Fibroblast of the aortic adventitia (primary cell): ENCODE measurements around the gene POU6F2. TPM values are rescaled to one million over a fixed set of nuclear protein-coding genes. Genes with fewer than 3 reads are reported as not detected.

Experiments used
- DNase-seq: peaks from one replicate; pipeline ENCODE4 v3.0.0-alpha.2; 2010; ENCODE audit warnings: low read depth
- H3K4me3 ChIP-seq: 2 replicates; pipeline ENCODE4 v1.5.1; 2011; ENCODE audit warnings: low read depth, mild to moderate bottlenecking, control low read depth, low read length, moderate library complexity
- total RNA-seq: library from RNA; depleted of rRNA; stranded (reverse); fragments of >200 nt; gene quantifications from 2 replicates; pipeline ENCODE4 v1.2.3, GENCODE V29; 2012; ENCODE audit warnings: low replicate concordance
- TF ChIP-seq, protein P1 (sequence below): IDR thresholded peaks from 2 replicates; pipeline ENCODE4 v1.5.1; 2011; ENCODE audit warnings: mild to moderate bottlenecking, low read length, control low read depth, inconsistent platforms; ENCODE audit not compliant: insufficient read depth

The POU6F2 gene
- total RNA-seq, 1 donor: not detected

DNA sequence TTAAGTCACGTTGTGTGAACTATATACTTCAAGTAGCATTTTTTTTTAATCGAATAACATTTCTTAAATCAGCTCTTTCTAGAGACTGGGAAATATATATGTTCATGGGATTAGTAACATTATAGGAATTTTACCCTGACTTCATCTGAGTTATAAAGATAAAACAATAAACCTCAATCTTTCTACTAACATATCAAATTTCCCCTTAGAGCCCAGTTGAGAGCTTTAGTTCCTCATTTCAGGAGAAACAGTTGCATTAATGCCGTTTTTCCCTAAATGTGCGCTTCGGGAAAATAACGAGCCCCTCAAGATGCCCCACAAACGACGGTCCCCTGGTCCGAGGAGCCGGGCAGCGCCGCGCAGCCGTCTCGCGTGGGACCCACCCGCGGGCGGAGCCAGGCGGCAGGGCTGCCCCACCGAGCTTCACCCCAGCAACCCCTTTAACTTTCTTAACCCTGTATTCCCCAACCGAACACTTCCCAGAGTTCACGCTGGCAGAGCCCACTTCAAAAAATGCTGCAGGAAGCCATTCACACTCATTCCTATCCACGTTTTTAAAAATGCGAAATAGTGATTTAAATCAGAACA, 436.0 kb downstream of the POU6F2 start:
- TF ChIP-seq, protein P1, sequence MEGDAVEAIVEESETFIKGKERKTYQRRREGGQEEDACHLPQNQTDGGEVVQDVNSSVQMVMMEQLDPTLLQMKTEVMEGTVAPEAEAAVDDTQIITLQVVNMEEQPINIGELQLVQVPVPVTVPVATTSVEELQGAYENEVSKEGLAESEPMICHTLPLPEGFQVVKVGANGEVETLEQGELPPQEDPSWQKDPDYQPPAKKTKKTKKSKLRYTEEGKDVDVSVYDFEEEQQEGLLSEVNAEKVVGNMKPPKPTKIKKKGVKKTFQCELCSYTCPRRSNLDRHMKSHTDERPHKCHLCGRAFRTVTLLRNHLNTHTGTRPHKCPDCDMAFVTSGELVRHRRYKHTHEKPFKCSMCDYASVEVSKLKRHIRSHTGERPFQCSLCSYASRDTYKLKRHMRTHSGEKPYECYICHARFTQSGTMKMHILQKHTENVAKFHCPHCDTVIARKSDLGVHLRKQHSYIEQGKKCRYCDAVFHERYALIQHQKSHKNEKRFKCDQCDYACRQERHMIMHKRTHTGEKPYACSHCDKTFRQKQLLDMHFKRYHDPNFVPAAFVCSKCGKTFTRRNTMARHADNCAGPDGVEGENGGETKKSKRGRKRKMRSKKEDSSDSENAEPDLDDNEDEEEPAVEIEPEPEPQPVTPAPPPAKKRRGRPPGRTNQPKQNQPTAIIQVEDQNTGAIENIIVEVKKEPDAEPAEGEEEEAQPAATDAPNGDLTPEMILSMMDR: no peak
- H3K4me3 ChIP-seq: peak overlapping the region; percentile 64
- peak; percentile 0 for DNase-seq

DNA sequence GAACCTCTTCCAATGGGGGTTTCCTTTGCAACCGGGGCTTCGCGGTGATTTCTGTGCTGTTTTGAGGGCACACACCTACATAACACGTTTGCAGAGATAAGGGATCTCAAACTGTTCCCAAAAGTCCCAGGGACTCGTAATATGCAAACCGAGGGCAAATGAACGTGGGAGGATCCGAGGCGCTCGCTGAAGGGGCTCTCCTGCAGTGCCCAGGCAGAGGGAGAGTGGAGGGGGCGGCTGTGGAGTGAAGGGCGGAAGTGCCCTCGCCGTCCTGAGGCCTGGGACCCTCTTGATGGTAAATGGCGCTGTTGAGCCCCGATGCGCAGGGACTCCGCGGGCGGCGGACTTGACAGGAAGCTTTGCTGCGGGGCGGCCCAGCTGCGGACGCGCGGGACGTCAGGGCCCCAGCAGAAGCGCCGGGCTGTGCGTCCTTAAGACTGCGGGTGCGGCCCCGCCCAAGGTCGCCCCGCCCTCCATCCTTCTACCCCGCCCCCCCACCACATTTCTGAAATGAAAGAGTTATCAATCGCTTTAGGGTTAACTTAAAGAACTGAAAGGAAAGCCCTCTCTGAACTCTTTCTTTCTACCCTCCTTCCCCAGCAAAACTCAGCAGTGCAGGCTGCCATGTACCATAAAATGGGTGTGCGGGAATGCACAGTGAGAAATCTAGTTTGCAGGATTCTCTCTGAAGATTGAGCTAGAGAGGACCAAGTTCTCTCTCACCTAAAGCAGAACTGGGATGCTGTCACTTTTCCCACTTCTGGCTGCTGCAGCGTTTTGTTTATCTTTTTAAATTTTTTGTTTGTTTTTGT, 436.7 kb downstream of the POU6F2 start:
- peak overlapping the region; percentile 64 for H3K4me3 ChIP-seq
- TF ChIP-seq, protein P1: peak; percentile 11
- DNase-seq: peak; percentile 11

DNA sequence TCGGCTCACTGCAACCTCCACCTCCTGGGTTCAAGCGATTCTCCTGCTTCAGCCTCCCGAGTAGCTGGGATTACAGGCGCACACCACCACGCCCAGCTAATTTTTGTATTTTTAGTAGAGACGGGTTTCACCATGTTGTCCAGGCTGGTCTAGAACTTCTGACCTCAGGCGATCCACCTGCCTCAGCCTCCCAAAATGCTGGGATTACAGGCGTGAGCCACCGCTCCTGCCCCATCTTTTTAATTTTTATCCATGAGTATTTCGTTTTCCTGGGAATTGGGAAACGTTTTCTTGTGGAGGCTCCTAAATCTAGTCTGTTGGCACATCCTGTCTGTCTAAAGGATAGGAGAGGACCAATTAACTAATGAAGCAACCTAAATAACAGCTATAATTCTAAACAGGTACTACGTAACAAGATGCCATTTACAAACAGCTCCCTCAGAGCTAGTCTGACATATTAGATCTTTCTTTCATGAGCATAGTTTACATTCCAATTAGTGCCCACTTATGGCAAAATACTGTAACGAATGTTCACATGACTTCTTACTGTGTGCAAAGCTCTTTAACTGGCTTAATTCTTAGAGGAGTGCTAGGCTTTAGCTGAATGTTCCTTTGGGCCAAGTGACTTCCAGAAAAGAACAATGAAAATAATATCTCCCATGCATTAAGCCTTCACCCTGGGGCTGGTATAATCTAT, 437.5 kb downstream of the POU6F2 start:
- DNase-seq: no peak
- H3K4me3 ChIP-seq: no peak overlapping the region
- TF ChIP-seq, protein P1: no peak

DNA sequence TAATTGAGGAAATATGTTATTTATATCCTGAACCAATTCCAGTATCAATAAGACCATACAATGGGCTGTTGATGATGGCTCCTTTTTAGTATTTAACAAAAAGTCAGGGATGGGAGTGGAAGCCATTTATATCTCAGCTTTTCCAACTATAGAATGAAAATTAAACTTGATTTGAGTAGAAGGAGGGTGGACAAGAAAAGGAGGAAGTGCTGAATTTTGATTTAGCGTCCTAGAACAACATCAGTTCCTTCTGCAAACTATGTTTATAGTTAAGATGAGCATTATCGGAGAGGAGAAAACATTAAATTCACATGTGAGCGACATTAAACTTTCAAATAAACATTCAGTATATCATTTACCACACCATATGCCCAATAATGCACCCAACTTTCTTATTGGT, 439.2 kb downstream of the POU6F2 start:
- TF ChIP-seq, protein P1: no peak
- no peak overlapping the region for H3K4me3 ChIP-seq
- DNase-seq: no peak

DNA sequence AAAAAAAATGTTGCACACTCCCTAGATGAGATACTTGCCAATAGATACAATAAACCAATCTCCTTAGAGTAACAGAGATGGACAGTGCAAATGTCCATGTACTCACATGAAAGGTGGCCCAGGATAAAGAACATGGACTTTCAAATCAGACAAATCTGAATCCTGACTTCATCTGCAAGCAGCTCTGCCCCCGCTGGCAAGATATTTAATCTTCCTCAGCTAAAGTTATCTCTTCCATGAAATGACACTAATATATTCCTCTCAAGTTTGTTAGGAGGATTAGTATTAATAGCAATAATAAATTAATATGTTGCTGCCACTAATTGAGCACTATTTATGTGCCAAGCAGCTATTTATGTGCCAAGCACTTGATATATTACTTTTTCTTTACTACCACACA, 439.9 kb downstream of the POU6F2 start:
- TF ChIP-seq, protein P1: no peak
- H3K4me3 ChIP-seq: no peak overlapping the region

DNA sequence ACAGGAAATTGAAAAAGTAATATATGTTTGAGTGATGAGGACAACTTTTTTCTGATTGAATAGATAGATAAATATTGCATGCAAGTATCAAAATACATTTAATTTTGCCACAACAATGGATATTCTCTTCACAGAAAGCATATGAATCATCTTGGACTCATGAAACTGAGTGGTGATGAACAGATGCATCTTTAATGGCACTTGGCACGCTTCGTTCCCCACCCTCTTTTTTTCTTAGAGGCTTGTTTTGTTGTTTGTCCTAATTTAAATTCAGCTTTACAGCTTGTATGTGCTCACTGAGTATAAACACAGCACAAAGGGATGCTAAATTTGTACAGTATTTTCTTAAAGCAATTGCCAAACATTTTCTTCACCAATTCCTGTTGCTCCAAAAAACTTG, 443.5 kb downstream of the POU6F2 start:
- TF ChIP-seq, protein P1: no peak
- DNase-seq: no peak

More for the DNA sequence above, 439.9 kb downstream of the POU6F2 start:
- no peak for DNase-seq

More for the DNA sequence above, 443.5 kb downstream of the POU6F2 start:
- H3K4me3 ChIP-seq: no peak overlapping the region
